Posterior vena cava (tissue), 2 donors: Measurements from ENCODE around the gene ZNF398. TPM values are rescaled to one million over a fixed set of nuclear protein-coding genes. Genes with fewer than 3 reads are reported as not detected.
A peak's percentile ranks its signal among the peaks of the same experiment; 100 is the strongest.
"Not testable (repeated sequence)": the region's sequence is repeated elsewhere in the genome, so short reads cannot be mapped to it uniquely, and the experiment has no call there.

Source experiments
- DNase-seq: peaks from one replicate; pipeline ENCODE4 v3.0.0-alpha.2; 2020; ENCODE audit warnings: low spot score
- intact Hi-C, 2 donors: fragments of 100-400 bp; cut with DNase I; formaldehyde crosslinking; loops; one replicate each; pipeline versions ENCODE4 v1.14.1 to v1.14.2; 2022 to 2023
- long read RNA-seq, 2 donors: library from polyadenylated mRNA; unstranded; transcript quantifications; one replicate each; pipeline ENCODE4 v2.0.0, GENCODE V29; 2020 to 2021
- total RNA-seq, 2 donors: library from RNA; stranded (reverse); fragmentation: NEBNext Ultra II Directional; extraction: Animal tissue kit (Norgen Biotek cat#: 25700); gene quantifications; one replicate each; pipeline ENCODE4 v1.2.1, GENCODE V29; 2021
- donor health status: DM: yes; HTN: yes; CAD: no.
- donor health status: DM: yes; HTN: yes; CAD: no.

Gene ZNF398, protein sequence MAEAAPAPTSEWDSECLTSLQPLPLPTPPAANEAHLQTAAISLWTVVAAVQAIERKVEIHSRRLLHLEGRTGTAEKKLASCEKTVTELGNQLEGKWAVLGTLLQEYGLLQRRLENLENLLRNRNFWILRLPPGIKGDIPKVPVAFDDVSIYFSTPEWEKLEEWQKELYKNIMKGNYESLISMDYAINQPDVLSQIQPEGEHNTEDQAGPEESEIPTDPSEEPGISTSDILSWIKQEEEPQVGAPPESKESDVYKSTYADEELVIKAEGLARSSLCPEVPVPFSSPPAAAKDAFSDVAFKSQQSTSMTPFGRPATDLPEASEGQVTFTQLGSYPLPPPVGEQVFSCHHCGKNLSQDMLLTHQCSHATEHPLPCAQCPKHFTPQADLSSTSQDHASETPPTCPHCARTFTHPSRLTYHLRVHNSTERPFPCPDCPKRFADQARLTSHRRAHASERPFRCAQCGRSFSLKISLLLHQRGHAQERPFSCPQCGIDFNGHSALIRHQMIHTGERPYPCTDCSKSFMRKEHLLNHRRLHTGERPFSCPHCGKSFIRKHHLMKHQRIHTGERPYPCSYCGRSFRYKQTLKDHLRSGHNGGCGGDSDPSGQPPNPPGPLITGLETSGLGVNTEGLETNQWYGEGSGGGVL
- 10 to 100 TPM; 10.3 to 12.1 TPM for total RNA-seq
- long read RNA-seq, donor 1, partial matches to known transcripts, result 7 of 11 reads
- long read RNA-seq, donor 1, other reads (novel, unspliced or antisense), result 0 of 11 reads
- long read RNA-seq, donor 2, partial matches to known transcripts, result 2 of 3 reads
- long read RNA-seq, donor 2, other reads (novel, unspliced or antisense), result 1 of 3 reads

DNA sequence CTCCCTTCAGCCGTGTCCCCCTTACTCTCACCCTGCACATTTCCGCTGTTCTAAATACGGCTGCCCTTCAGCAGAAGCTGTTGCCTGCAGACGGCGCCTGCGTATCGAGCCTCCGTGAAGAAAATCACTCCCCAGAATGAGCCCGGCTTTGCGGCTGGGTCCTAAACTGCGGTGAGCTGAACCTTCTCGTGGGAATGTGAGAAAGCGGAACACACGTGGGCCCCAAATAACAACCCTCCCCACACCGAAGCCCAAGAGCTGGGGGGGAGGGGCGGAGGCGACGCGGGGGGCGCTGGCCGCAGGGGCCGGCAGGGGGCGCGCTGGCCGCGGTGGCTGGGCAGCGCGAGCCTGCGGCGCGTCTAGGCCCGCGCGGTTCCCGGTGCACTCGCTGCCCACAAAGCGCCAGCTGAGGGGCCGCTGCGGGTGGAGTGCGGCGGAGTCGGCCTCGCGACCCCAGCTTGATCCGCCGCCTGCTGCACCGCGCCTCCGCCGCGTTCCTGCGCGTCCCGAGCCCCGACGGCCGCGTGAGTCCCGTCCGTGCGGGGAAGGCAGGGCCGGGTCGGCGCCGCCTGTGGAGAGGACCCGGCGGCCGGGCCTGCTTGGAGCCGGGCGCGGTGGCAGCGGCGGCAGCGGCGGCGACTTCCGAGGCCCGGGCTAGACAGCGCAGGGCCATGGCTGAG is at the start of gene ZNF398:
Gene ZNF398 (plus strand): TSS at position 382 of the 680 bp plus-strand sequence. CDS start 290 bp downstream, at position 672.
- intact Hi-C loops, result no loop called here
- DNase-seq, result peak; percentile 92

DNA sequence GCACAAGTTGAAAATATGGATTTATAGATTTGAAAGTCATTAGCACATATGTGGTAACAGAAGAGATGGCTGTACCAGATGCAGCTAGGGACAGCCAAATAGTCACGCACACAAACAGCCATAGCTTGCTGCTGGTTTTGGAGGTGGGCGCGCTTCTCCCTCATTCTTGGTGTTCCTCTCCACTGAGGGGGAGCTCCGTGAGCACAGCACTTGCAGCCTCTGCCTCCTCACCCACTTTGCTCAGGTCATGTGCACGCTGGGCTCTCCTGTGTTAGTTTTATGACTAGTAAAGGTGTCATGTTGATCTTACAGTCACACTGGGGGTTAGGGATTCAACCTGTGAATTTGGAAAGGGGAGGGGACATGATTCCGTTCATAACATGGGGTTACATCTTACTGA is 48.2 kb upstream of the ZNF398 start:
- no peak for DNase-seq
- intact Hi-C loops, result no loop called here

DNA sequence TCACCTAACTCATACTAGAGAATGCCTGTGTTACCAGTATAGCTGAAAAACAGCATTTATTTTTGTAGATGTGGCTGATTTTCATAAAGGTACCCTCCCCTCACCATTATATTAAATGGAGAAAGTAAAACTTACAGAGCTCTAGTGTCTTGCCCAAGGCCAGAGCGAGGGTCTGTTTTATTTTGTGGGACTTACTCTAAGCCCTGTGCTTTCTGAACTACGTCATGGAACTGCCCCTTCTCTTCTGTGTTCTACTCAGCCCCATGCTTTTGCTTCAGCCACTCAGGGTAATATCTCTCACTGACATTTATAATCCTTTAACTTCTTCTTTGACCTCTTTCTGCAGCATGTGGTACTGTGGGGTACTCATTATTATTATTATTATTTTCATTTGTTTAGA is 46.4 kb upstream of the ZNF398 start:
- DNase-seq, result peak; percentile 10
- intact Hi-C loops, result no loop called here

DNA sequence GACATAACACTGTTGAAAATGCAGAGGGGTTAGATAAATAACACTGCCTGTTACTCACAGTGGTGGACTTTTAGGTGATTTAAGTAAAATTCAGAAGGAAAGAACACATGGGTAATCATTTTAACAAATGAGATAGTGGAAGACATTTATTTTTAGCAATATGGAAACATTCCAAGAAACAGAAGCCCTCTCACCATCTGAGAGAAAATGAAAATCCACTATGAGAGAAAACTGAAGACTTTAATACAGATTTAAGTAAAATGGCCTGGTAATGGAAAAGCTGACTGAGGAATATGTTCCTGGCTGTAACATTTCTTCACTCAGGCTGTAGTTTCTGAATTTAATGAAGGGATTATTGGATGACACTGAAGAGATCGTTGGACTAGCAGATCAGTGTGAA is 44.6 kb upstream of the ZNF398 start:
- no peak for DNase-seq
- intact Hi-C loops, result no loop called here

DNA sequence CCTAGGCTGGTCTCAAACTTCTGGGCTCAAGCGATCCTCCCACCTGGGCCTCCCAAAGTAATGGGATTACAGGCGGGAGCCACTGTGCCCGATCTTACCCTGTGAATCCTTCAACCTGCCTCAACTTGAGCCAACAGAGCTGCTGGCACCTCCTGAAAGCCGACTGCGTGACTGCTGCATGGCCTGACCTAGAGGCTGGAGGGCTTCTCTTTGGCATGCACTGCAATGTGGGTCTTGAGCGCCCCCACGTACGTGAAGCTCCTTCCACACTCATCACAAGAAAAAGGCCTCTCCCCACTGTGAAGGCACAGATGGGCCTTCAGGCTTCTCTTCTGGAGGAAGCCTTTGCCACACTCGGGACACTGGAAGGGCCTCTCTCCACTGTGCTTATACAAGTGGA is 43.8 kb upstream of the ZNF398 start:
- intact Hi-C loops, result no loop called here
- DNase-seq, result no peak

DNA sequence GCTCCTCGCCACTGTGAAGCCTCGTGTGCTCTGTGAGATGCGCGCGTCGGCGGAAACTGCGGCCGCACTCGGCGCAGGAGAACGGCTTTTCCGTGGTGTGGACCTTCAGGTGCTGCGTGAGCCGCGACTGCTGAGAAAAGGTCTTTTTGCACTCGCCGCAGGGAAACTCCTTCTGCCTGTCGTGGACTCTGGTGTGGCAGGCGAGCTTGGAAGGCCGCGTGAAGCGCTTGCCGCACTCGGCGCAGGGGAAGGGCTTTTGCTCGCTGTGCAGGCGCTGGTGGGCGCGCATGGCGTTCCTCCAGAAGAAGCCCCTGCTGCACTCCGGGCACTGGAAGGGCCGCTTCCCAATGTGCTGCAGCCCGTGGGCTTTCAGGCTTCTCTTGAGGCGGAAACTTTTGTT is 43.0 kb upstream of the ZNF398 start:
- intact Hi-C loops, result no loop called here
- no peak for DNase-seq

DNA sequence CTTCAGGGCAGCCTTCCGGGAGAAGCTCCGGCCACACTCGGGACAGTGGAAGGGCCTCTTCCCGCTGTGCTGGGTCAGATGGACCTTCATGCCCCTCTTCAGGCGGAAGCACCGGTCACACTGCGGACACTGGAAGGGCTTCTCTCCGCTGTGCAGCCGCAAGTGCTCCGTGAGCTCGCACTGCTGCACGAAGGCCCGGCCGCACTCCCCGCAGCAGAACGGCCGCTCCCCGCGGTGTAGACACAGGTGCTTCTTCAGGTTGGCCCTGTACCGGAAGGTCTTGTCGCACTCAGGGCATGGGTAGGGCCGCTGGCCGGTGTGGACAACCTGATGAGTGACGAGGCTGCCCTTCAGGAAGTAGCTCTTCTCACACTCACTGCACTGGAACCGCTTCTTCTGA is 42.5 kb upstream of the ZNF398 start:
- no peak for DNase-seq
- intact Hi-C loops, result no loop called here

DNA sequence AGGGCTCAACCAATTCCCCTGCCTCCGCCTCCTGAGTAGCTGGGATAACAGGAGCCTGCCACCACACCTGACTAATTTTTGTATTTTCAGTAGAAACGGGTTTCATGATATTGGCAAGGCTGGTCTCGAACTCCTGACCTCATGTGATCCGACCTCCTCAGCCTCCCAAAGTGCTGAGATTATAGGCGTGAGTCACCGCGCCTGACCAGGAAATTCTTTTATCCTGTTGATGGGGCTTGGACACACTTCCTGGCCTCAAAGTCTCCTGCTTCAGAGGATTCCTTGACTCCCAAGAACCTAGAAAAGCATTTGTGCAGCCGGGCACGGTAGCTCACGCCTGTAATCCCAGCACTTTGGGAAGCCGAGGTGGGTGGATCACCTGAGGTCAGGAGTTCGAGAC is 37.3 kb upstream of the ZNF398 start:
- DNase-seq, result no peak
- intact Hi-C loops, result no loop called here

DNA sequence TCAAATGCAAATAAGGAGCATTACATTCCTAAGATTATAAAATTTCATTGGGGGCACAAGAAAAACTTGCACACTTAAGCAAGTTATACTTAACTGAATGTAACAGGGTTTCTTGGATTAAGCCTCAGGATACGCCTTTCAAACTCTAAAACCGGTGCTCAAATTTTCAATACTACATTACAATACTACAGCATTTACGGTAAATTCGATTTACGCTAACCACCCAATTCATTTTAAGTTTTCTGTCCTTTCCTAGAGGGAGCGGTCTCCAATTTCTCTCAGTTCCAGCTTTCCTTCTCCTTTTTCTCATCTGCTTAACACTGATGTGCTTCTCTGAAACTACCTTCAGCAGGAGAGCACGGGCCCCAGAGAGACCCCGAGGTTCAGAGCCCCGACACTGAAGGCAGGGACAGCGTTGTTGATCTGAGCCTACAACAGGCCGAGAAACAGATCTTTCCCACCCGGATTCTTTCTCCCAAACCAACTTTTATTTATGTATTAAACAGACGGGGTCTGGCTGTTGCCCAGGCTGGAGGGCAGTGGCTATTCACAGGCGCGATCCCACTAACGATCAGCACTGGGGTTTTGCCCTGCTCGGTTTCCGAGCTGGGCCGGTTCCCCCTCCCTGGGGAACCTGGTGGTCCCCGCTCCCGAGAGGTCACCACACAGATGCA is 21.9 kb upstream of the ZNF398 start:
- intact Hi-C loops, result no loop called here
- DNase-seq, result no peak

DNA sequence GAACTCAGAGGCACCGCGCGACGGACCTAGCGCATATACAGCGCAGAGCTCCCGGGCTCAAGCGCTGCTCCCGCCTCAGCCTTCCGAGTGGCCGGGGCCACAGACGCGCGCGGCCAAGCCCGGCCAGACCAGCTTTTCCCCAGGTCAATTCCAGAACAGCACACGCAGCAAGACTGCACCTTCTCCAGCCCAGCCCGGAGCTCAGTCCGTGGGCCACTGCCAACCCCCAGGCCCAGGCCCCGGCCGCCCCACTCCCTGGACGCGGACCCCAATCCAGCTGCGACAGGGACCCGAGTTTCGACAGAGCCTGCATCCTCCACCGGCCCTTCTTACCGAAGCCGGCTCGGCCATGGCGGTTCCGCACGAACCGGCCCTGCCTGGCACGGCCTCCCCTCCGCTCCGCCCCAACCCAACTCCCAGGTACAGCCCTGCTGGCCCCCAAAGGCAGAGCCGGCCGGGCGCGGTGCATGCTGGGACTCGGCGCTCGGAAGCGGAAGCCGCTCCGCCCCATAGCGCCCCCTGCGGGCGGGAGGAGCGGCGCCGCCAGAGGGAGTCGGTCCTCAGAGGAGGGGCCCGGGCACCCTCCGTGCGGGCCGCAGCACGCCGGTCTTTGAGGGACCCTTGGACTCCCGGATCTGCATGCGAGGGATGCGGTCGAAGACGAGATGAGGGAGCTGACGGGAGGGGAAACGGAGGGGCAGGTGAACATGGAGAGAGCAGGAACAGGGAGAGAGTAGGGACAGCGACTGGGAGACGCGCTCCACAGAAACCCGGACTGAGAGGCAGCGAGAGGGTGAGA is 21.2 kb upstream of the ZNF398 start, which contains the start of gene ZNF425:
Gene ZNF425 (minus strand): TSS at position 462 of the 799 bp plus-strand sequence. CDS start 111 bp downstream, at position 351.
- DNase-seq, result peak; percentile 97
- intact Hi-C loops, result no loop called here

DNA sequence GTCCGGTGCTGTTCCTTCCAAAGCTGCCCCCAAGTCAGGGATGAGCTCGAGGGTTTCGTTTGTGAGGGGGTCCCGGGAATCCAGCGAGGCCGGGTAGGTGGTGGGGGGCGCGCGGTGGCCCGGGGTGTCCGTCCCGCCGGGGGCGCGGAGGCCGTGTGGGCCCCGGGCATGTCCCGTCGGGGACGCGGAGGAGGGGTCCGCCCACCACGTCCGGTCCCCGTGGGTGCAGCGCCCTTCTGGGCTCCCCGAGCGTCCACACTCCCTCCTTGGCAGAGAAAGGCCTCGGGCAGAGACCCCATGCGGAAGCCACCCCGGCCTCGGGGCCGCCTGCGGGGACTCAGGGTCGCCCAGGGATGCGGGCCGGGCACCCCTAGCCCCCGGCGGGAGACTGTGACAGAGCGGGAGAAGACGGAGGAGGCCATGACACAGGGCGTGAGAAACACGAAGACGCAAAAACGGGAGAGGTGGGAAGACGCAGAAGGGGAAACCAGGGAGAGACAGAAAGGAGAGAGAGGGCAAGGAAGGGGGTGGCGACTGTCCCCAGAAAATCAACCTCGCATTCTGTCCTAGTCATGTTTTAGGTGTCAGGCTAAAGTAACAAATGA is 20.5 kb upstream of the ZNF398 start:
- DNase-seq, result peak; percentile 85
- intact Hi-C loops, result no loop called here

DNA sequence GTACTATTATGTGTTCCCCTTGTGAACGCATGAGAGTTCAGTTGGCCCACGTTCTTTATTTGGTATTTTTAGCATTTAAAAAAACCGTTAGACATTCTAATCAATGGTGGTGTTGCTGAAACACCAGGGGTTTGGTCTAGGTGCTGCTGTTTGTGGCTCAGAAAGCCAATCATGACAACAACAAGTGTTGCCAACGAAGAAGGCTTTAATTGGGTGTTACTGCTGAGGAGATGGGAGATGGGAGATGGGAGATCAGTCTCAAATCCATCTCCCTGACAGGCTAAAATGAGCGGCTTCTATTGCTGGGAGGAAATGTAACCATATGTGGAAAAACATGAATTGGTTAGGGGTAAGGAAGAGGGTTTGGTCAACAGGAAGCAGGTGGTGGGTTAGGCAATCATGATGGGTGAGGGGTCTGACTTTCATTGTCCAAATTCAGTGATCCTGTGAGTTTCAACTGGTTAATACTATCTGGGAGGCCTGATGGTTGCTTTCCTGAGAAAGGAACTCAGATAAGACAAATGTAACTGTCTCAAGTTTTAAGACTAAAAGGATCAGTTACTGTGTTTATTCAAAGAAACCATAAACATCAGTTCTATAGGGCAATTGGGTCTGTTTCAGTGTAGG is 16.6 kb upstream of the ZNF398 start:
- no peak for DNase-seq
- intact Hi-C loops, result no loop called here

DNA sequence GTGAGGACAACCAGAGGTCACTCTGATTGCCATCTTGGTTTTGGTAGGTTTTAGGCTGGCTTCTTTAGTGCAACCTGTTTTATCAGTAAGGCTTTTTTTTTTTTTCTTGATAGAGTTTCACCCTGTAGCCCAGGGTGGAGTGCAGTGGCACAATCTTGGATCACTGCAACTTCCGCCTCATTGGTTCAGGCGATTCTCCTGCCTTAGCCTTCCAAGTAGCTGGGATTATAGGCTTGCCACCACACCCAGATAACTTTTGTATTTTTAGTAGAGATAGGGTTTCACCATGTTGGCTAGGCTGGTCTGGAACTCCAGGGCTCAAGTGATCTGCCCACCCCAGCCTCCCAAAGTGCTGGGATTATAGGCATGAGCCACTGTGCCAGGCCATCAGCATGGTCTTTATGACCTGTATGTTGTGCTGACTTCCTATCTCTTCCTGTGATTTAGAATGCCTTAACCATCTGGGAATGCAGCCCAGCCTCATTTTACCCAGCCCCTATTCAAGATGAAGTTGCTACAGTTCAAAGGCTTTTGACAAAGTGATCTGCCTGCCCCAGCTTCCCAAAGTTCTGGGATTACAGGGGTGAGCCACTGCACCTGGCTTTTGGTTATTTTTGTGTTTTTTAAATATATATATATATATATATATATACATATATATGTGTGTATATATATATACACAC is 14.1 kb upstream of the ZNF398 start:
- intact Hi-C loops, result no loop called here
- DNase-seq, result no peak

DNA sequence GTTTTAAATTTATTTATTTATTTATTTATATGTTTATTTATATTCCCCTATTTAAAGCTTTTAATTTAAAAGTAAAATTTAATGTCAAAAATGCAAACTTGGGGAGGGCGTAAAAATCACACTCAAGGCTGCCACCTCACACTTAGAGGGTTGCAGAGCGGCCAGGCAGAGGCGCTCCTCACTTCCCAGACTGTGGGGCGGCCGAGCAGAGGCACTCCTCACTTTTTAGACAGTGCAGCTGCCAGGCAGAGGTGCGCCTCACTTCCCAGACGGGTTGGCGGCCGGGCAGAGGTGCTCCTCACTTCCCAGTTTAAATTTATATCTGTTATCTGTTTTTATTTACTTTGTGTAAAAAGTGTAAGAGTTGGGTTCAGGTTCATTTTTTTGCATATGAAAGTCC is 11.1 kb upstream of the ZNF398 start:
- no peak for DNase-seq

DNA sequence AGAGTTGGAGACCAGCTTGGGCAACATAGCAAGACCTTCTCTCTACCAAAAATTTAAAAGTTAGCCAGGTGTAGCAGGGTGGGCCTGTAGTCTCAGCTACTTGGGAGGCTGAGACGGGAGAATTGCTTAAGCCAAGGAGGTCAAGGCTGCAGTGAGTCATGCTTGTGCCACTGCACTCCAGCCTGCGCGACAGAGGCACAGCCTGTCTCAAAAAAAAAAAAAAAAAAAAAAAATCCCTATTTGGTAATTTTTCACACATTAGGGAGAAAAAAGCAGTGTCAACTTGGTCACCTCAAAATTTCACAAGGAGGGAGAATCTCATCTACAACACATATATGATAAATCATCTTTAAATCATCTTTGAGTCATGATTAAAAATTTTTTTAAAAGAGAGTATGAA is 6.4 kb upstream of the ZNF398 start:
- intact Hi-C loops, result no loop called here

More for the DNA sequence above, 11.1 kb upstream of the ZNF398 start:
- intact Hi-C loops, result no loop called here

DNA sequence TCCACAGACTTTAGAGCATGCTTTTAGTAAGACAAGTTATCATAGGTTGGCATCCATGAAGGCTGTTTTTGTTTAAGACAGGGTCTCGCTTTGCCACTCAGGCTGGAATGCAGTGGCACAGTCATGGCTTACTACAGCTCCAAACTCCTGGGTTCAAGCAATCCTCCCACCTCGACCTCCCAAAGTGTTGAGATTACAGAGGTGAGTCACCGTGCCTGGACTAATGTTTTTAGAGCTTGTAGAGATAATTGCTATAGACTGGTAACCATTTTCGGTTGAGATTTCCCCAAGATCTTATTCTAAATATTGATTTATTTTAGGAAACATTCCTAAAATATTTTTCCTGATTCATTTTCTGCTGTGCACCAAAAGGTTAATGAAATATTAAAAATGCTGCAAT is 5.4 kb upstream of the ZNF398 start:
- DNase-seq, result no peak
- intact Hi-C loops, result no loop called here

More for the DNA sequence above, 6.4 kb upstream of the ZNF398 start:
- DNase-seq, result no peak

DNA sequence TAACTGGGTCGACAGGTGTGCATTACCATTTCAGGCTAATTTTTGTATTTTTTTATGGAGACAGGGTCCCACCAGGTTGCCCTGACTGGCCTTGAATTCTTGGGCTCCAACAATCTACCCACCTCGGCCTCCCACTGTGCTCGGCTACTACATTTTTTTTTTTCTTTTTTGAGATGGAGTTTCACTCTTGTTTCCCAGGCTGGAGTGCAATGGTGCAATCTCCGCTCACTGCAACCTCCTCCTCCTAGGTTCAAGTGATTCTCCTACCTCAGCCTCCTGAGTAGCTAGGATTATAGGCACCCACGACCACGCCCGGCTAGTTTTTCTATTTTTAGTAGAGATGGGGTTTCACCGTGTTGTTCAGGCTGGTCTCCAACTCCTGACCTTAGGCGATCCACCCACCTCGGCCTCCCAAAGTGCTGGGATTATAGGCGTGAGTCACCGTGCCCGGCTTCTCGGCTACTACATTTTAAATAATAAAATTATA is 2.8 kb upstream of the ZNF398 start:
- intact Hi-C loops, DNase-seq: not testable (repeated sequence)
